Natural killer cell (primary cell): ENCODE data around the gene SEC31A. TPM values are rescaled to one million over a fixed set of nuclear protein-coding genes. Genes with fewer than 3 reads are reported as not detected.

Experiments used
- total RNA-seq, 4 donors: library from RNA; stranded (reverse); fragments of 120-200 nt in 1 of 4; gene quantifications; one replicate each; pipeline versions ENCODE4 v1.2.3 to v1.2.4, GENCODE V29; 2013 to 2022

Gene SEC31A
- total RNA-seq, 3 donors from 2014 or later (not counting 1 experiment from before 2014, with no cell fraction given) = 176 to 183 (median 177) TPM

Other genes starting within 250 kb of the SEC31A start
- 10 to 100 TPM in 1 of 3 donors, 1 to 10 TPM in 2; 8.9 to 11.6 (median 9.0) TPM for gene SCD5, start 92.4 kb downstream of the SEC31A start, total RNA-seq
- 1 to 10 TPM; 1.6 to 2.6 (median 2.1) TPM for gene THAP9, start 9.6 kb upstream of the SEC31A start, total RNA-seq
- 10 to 100 TPM; 16.6 to 20.1 (median 19.3) TPM for gene LIN54, start 119.7 kb upstream of the SEC31A start, total RNA-seq
- 10 to 100 TPM; 35.8 to 39.8 (median 36.1) TPM for gene COPS4, start 144.0 kb upstream of the SEC31A start, total RNA-seq
- 100 to 1,000 TPM; 684 to 889 (median 821) TPM for gene PLAC8, start 223.6 kb upstream of the SEC31A start, total RNA-seq